Panc1 (cell line): ENCODE measurements around the gene LAMTOR3. TPM values are rescaled to one million over a fixed set of nuclear protein-coding genes. Genes with fewer than 3 reads are reported as not detected.

Source experiments
- ATAC-seq: fragments of 200-7000 bp; cut with Tn5 transposase; 2 replicates; pipeline ENCODE4 v1.9.1; 2020; ENCODE audit warnings: mild to moderate bottlenecking, moderate library complexity
- BruUV-seq: library from RNA; stranded (reverse); fragments of 400-500 nt; replicated peaks from 2 replicates; lab custom pipeline; 2021; lab: Mats Ljungman, UMichigan
- CTCF ChIA-PET: fragments of 300-600 bp; sonication (Branson Sonifier 250); formaldehyde crosslinking; loops from one replicate; lab custom pipeline; 2022; ENCODE audit warnings: antibody characterized with exemption; lab: Charles Lee
- POLR2A ChIA-PET: fragments of 300-600 bp; sonication (Branson Sonifier 250); formaldehyde crosslinking; loops from one replicate; lab custom pipeline; 2022; ENCODE audit warnings: antibody characterized with exemption; lab: Charles Lee
- DNase-seq: peaks from one replicate; pipeline ENCODE4 v3.0.0-alpha.2; 2010; ENCODE audit warnings: low read depth, low spot score
- H3K27ac ChIP-seq: 2 replicates; pipeline ENCODE4 v1.5.1; 2011; ENCODE audit warnings: mild to moderate bottlenecking, low read length, inconsistent platforms
- H3K27me3 ChIP-seq: fragments of 200-500 bp; sonication (Bioruptor generic); 2 replicates; pipeline ENCODE4 v1.6.0; 2014; ENCODE audit warnings: low read length, inconsistent platforms; ENCODE audit not compliant: control insufficient read depth, insufficient read depth
- H3K36me3 ChIP-seq: fragments of 200-500 bp; sonication (Bioruptor generic); 2 replicates; pipeline ENCODE4 v1.5.1; 2014; ENCODE audit warnings: inconsistent platforms, mild to moderate bottlenecking, low read length, moderate library complexity; ENCODE audit not compliant: control insufficient read depth, insufficient read depth
- H3K4me1 ChIP-seq: 2 replicates; pipeline ENCODE4 v1.5.1; 2011; ENCODE audit warnings: inconsistent platforms, mild to moderate bottlenecking, low read length, moderate library complexity; ENCODE audit not compliant: control insufficient read depth, insufficient read depth
- H3K4me3 ChIP-seq, 2 experiments: 2 replicates each; pipeline ENCODE4 v1.5.1; 2011 to 2012; ENCODE audit warnings: low read depth in 2 of 2, low read length in 2 of 2, mild to moderate bottlenecking in 2 of 2, inconsistent platforms in 1 of 2, moderate library complexity in 1 of 2
- H3K9me3 ChIP-seq: fragments of 200-500 bp; sonication (Bioruptor generic); 2 replicates; pipeline ENCODE4 v1.5.1; 2014; ENCODE audit warnings: low read depth, mild to moderate bottlenecking, inconsistent platforms, low read length, moderate library complexity; ENCODE audit not compliant: control insufficient read depth, insufficient read depth
- POLR2AphosphoS5 ChIP-seq: IDR thresholded peaks from 2 replicates; pipeline ENCODE4 v1.6.1; 2012; ENCODE audit warnings: mild to moderate bottlenecking, low read depth, low read length, moderate library complexity
- REST ChIP-seq, 2 experiments: IDR thresholded peaks; 2 replicates each; pipeline ENCODE4 v1.6.1; 2011 to 2012; ENCODE audit warnings: low read depth in 2 of 2, control low read depth in 1 of 2, low read length in 1 of 2, mild to moderate bottlenecking in 1 of 2, moderate library complexity in 1 of 2; ENCODE audit not compliant: insufficient read depth in 1 of 2
- SIN3A ChIP-seq: IDR thresholded peaks from 2 replicates; pipeline ENCODE4 v1.6.1; 2012; ENCODE audit warnings: low read depth, mild to moderate bottlenecking, low read length, moderate library complexity, borderline replicate concordance; ENCODE audit not compliant: insufficient read depth
- TCF7L2 ChIP-seq: IDR thresholded peaks from 2 replicates; pipeline ENCODE4 v1.6.1; 2011; ENCODE audit warnings: mild to moderate bottlenecking, low read depth, low read length, inconsistent platforms
- in situ Hi-C: cut with HindIII; loops from 2 replicates; pipeline ENCODE4 v1.10.0; 2016; ENCODE audit warnings: low sequenced_read_pairs, low pct_unique_long_range_greater_than_20kb
- intact Hi-C: fragments of 100-400 bp; cut with micrococcal nuclease; formaldehyde crosslinking; loops from one replicate; pipeline ENCODE4 v1.10.0; 2022; ENCODE audit not compliant: unreplicated experiment
- total RNA-seq: library from RNA; stranded (reverse); gene quantifications from one replicate; pipeline ENCODE4 v1.2.1, GENCODE V29; 2021; ENCODE audit not compliant: unreplicated experiment
- TF ChIP-seq, protein P1 (sequence below): fragments of 450-650 bp; IDR thresholded peaks from 2 replicates; pipeline ENCODE4 v1.5.1; 2017; ENCODE audit warnings: mild to moderate bottlenecking

LAMTOR3 gene
- total RNA-seq, 1 experiment from 2014 or later: 20.3 TPM

DNA sequence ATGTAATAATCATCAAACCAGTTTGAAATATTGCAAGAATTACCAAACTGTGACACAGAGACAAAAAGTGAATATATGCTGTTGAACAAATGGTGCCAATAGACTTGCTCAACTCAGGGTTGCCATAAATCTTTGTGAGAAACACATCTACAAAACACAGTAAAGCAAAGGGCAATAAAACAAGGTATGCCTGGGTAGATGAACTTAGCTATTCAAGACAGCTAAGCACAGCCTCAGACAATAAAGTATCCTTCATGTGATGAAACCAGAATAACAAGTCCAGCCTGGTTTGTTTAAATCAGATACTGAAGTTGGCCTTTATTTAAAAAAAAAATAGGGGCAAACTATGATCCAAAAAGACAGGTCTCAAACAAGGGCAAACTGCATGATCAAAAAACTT, 19.2 kb downstream of the LAMTOR3 start:
- TF ChIP-seq POLR2AphosphoS5 (no peak), SIN3A (no peak), TCF7L2 (no peak), REST (IDR thresholded peaks at IDR 0.05; ENCODE audit: insufficient read depth in 1 of 2, low read depth in 2 of 2, low read length in 1 of 2) (no peak)
- TF ChIP-seq, protein P1, sequence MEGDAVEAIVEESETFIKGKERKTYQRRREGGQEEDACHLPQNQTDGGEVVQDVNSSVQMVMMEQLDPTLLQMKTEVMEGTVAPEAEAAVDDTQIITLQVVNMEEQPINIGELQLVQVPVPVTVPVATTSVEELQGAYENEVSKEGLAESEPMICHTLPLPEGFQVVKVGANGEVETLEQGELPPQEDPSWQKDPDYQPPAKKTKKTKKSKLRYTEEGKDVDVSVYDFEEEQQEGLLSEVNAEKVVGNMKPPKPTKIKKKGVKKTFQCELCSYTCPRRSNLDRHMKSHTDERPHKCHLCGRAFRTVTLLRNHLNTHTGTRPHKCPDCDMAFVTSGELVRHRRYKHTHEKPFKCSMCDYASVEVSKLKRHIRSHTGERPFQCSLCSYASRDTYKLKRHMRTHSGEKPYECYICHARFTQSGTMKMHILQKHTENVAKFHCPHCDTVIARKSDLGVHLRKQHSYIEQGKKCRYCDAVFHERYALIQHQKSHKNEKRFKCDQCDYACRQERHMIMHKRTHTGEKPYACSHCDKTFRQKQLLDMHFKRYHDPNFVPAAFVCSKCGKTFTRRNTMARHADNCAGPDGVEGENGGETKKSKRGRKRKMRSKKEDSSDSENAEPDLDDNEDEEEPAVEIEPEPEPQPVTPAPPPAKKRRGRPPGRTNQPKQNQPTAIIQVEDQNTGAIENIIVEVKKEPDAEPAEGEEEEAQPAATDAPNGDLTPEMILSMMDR: no peak
- DNase-seq (no peak), ATAC-seq (no peak)
- POLR2A ChIA-PET: no interaction called here
- Histone ChIP-seq H3K27me3 (no peaks in the 10 kb centered on the region), H3K27ac (no peak overlapping the region), H3K9me3 (no peaks in the 10 kb centered on the region), H3K36me3 (no peaks in the 10 kb centered on the region; the same call in 1 of the 2 replicates), H3K4me1 (no peaks in the 10 kb centered on the region), H3K4me3 (no peak overlapping the region)
- no TSS peak for BruUV-seq
- intact Hi-C loops (no loop called here), in situ Hi-C loops (no loop called here)
- CTCF ChIA-PET: no interaction called here

- CTCF ChIA-PET: no interaction called here
- no peak for TF ChIP-seq TCF7L2
- Histone ChIP-seq H3K4me1 (no peaks in the 10 kb centered on the region), H3K36me3 (no peaks in the 10 kb centered on the region), H3K4me3 (no peak overlapping the region), H3K27me3 (no peaks in the 10 kb centered on the region), H3K27ac (no peak overlapping the region), H3K9me3 (no peaks in the 10 kb centered on the region)
- no TSS peak for BruUV-seq
- in situ Hi-C loops: no loop called here
- no peak for DNase-seq
- intact Hi-C loops: no loop called here
- ATAC-seq: no peak
- POLR2A ChIA-PET: no interaction called here
Measured at GRCh38 chr4:99872570-99872969, 21.7 kb downstream of the LAMTOR3 start.

- Histone ChIP-seq H3K9me3 (no peaks in the 10 kb centered on the region), H3K27me3 (no peaks in the 10 kb centered on the region; the same call in 1 of the 2 replicates), H3K36me3 (no peaks in the 10 kb centered on the region), H3K4me3 (no peak overlapping the region), H3K27ac (no peak overlapping the region), H3K4me1 (no peaks in the 10 kb centered on the region)
- no TSS peak for BruUV-seq
- intact Hi-C loops: no loop called here
- in situ Hi-C loops: no loop called here
- ChIA-PET CTCF (no interaction called here), POLR2A (interaction anchor here (0.6 kb wide), 1 partner anchor 117 kb away, joined by 5 read pairs; no protein-coding TSS in a partner anchor)
- DNase-seq: no peak
- TF ChIP-seq TCF7L2: no peak
- TF ChIP-seq POLR2AphosphoS5: no peak
- no peak for TF ChIP-seq SIN3A
- no peak for ATAC-seq
Measured at GRCh38 chr4:99868126-99868596, 26.1 kb downstream of the LAMTOR3 start.
